Measurements from ENCODE around the gene PDE3B. TPM values are rescaled to one million over a fixed set of nuclear protein-coding genes. Genes with fewer than 3 reads are reported as not detected.
"Not testable (repeated sequence)": the region's sequence is repeated elsewhere in the genome, so short reads cannot be mapped to it uniquely, and the experiment has no call there.

Gene PDE3B
- total RNA-seq, 1 experiment from 2014 or later, result 6.7 TPM

GRCh38 chr11:14633506-14634224 lies 9.9 kb upstream of the PDE3B start:
- H3K27ac ChIP-seq (ENCODE audit: low read depth, low read length); H3K27me3 ChIP-seq (ENCODE audit: insufficient read depth, low read length); intact Hi-C loops (cut with micrococcal nuclease); H3K4me3 ChIP-seq (replicated peaks in 1 of 2; ENCODE audit: low read depth in 1 of 2, low read length in 2 of 2); H4K20me1 ChIP-seq (ENCODE audit: insufficient read depth); H3K36me3 ChIP-seq (ENCODE audit: control insufficient read depth in 1 of 2, insufficient read depth in 2 of 2, low read length in 2 of 2); ATAC-seq; H3K9ac ChIP-seq (ENCODE audit: low read length); H3K9me3 ChIP-seq (ENCODE audit: control insufficient read depth in 1 of 2, insufficient read depth in 1 of 2, low read depth in 1 of 2, low read length in 2 of 2); H3K4me1 ChIP-seq (ENCODE audit: control insufficient read depth in 1 of 2, insufficient read depth in 2 of 2, low read length in 2 of 2); BruUV-seq (replicated peaks); CTCF ChIA-PET; H2AFZ ChIP-seq (ENCODE audit: low read depth, low read length, poor library complexity, severe bottlenecking); H3K79me2 ChIP-seq (ENCODE audit: insufficient read depth, low read length); DNase-seq (ENCODE audit: low read depth, low spot score); POLR2A ChIA-PET; RAD21 ChIA-PET (ENCODE audit: low non-redundant PET in 1 of 2, low total read pairs in 2 of 2, uncharacterized antibody in 2 of 2, unreplicated experiment in 2 of 2); H3K9me2 ChIP-seq (ENCODE audit: insufficient read depth); H3K4me2 ChIP-seq (ENCODE audit: low read length): not testable (repeated sequence)

- ATAC-seq (no peak), DNase-seq (ENCODE audit: low read depth, low spot score) (no peak)
- no peaks in the 10 kb centered on the region for H3K9me3 ChIP-seq (ENCODE audit: control insufficient read depth in 1 of 2, insufficient read depth in 1 of 2, low read depth in 1 of 2, low read length in 2 of 2)
- no peaks in the 10 kb centered on the region for H4K20me1 ChIP-seq (ENCODE audit: insufficient read depth)
- POLR2A ChIA-PET, result no interaction called here
- no peak overlapping the region for H3K4me3 ChIP-seq (replicated peaks in 1 of 2; ENCODE audit: low read depth in 1 of 2, low read length in 2 of 2)
- H3K27ac ChIP-seq (ENCODE audit: low read depth, low read length), result no peak overlapping the region
- H3K27me3 ChIP-seq (ENCODE audit: insufficient read depth, low read length), result no peaks in the 10 kb centered on the region
- CTCF ChIA-PET, result no interaction called here
- no peaks in the 10 kb centered on the region for H3K36me3 ChIP-seq (ENCODE audit: control insufficient read depth in 1 of 2, insufficient read depth in 2 of 2, low read length in 2 of 2)
- no peak for TF ChIP-seq SP1 (IDR thresholded peaks at IDR 0.05; ENCODE audit: low read depth)
- TF ChIP-seq ZNF274 (IDR thresholded peaks at IDR 0.05; ENCODE audit: low read depth, low read length), result no peak
- TF ChIP-seq JUND (IDR thresholded peaks at IDR 0.05), result no peak
- no peak for TF ChIP-seq ZBTB33 (IDR thresholded peaks at IDR 0.05; ENCODE audit: extremely low read depth, insufficient replicate concordance, low read length)
- TF ChIP-seq EZH2phosphoT487 (IDR thresholded peaks at IDR 0.05; ENCODE audit: borderline replicate concordance), result no peak
- TF ChIP-seq POLR2AphosphoS5 (IDR thresholded peaks at IDR 0.05; ENCODE audit: low read depth, low read length), result no peak
- TF ChIP-seq EZH2 (IDR thresholded peaks at IDR 0.05), result no peak
- no peak for TF ChIP-seq ELF1 (IDR thresholded peaks at IDR 0.05; ENCODE audit: borderline replicate concordance, low read depth)
- TF ChIP-seq CBX3 (IDR thresholded peaks at IDR 0.05; ENCODE audit: low read depth), result no peak
- TF ChIP-seq EGR1 (IDR thresholded peaks at IDR 0.05; ENCODE audit: low read depth), result no peak
- TF ChIP-seq RAD21 (IDR thresholded peaks at IDR 0.05; ENCODE audit: low read depth), result no peak
- TF ChIP-seq REST (IDR thresholded peaks at IDR 0.05; ENCODE audit: low read depth), result no peak
- intact Hi-C loops (cut with micrococcal nuclease), result no loop called here
- H3K79me2 ChIP-seq (ENCODE audit: insufficient read depth, low read length), result no peaks in the 10 kb centered on the region
- no peak overlapping the region for H3K4me2 ChIP-seq (ENCODE audit: low read length)
- no peak overlapping the region for H3K9ac ChIP-seq (ENCODE audit: low read length)
- RAD21 ChIA-PET (ENCODE audit: low non-redundant PET in 1 of 2, low total read pairs in 2 of 2, uncharacterized antibody in 2 of 2, unreplicated experiment in 2 of 2), result no interaction called here
- H2AFZ ChIP-seq (ENCODE audit: low read depth, low read length, poor library complexity, severe bottlenecking), result no peak overlapping the region
- H3K4me1 ChIP-seq (ENCODE audit: control insufficient read depth in 1 of 2, insufficient read depth in 2 of 2, low read length in 2 of 2), result no peaks in the 10 kb centered on the region
- H3K9me2 ChIP-seq (ENCODE audit: insufficient read depth), result no peaks in the 10 kb centered on the region
- BruUV-seq (replicated peaks), result no TSS peak
Observed at GRCh38 chr11:14634813-14635212, 8.8 kb upstream of the PDE3B start.
